ENCODE results near the gene RXRA.

- no peak for TF ChIP-seq CTCF (IDR thresholded peaks at IDR 0.05)
- no peak for TF ChIP-seq POLR2A (IDR thresholded peaks at IDR 0.05)
Measured at GRCh38 chr9:134296301-134297082, 29.8 kb upstream of the RXRA start.
